ENCODE data around the gene AGA.

DNA sequence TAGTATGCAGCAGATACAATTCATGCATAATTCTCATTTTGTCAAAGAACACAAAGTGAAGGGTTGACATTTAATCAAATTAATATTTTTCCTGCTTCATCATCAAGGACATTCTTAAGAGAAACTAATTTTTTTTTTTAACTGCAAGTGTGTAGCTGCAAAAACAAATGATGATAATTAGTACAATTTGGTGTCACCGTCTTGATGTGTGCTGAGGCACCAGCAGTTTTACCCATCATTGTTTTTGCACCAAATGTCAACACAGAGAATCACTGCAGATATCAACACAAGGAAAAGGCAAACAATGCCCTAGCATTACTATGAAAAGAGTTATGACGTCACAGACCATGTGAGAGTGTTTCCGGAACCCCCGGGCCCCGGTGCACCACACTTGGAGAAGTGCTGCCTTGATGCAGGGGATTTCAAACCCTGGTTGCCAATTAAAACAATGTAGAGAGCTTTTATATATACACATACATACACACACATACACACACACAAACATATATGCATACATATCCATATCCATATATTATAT, 55.9 kb downstream of the AGA start:
- TF ChIP-seq EZH2 (IDR thresholded peaks at IDR 0.05; ENCODE audit: low read depth): no peak
- TF ChIP-seq CTCF (conservative IDR thresholded peaks at IDR 0.05): no peak
